GM19463 (cell line): Measurements from ENCODE around the gene CCDC89.
"Not testable (repeated sequence)": the region's sequence is repeated elsewhere in the genome, so short reads cannot be mapped to it uniquely, and the experiment has no call there.

Experiments used
- ATAC-seq: cut with Tn5 transposase; IDR thresholded peaks from one replicate; pipeline ENCODE4 v1.9.1; 2021; ENCODE audit warnings: mild to moderate bottlenecking, moderate library complexity; ENCODE audit not compliant: unreplicated experiment

The CCDC89 gene

GRCh38 chr11:85694385-85694980, 8.5 kb upstream of the CCDC89 start:
- ATAC-seq: no peak

DNA sequence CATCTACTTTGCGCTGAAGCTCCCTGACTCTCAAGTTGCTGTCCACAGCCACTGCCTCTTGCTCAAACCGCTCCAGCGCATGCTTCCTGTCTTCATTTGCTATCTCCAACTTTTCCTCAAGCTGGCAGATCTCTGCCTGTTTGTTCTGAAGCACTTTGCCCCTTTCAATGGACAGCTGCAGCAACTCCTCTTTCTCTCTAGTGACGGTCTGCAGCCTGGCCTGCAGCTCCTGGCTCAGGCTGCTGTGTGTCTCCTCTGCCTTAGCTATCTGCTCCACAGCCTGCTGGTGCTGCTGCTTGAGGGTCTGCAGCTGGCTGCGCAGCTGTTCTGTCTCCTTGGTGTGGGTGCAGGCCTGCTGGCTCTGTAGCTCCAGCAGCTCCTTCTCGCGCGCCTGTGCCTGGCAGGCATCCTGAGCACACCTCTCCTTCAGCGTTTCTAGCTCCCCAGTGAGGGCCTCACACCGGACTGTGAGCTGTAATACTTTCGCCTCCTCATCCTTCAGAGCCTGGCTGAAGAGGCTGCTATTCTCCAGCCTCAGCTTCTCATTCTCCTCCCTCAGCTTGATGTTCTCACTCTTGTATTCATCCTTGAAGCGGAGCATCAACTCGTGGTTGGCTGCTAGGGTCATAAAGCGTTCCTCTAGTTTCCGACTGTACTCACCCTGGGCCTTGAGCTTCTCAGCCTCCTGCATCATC, 723 bp downstream of the CCDC89 start:
- ATAC-seq: no peak

DNA sequence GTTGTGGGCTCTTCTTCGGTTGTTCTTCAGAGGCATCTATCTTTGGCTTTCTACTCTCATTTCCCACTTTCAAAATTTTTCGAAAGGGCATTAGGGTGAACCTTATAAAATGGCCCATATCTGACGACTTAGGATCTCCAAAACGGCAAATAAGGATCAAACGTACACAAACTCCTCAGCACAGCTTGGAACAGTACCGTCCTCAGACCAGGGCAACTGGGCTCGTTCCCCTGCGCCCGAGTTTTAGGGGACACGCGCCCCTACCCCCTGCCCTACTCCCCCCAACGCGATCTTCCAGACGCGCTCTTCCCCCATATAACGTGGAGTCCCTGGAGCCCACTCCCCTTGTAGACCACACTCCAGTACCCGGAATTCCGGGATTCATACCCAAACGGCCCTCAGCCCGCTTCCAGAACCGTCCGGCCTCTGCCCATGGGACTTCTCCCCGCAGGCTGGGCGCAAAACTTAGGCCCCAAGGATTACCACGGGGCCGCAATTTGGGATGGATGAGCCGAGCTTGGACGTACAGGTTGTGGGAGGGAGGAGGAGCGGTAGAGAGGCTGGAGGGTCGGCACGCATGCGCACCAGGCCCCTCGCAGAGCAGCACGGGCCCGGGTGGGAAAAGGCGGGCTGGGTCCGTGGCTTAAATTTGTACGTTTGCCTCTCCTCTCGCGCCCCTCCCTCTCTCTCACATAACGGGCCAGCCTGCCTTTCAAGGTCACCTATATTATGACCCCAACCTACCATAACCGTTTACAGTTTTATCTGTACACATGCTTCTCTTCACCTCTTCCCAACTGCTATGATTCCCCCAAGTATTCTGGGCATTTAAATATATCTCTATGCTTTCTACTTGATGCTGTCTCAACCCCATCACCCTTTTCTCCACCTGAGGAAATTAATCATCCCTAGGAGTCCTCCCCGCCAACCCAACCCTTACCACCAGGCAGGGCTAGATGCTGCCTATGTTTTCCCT, 3.4 kb downstream of the CCDC89 start:
- peak; percentile 88 for ATAC-seq

GRCh38 chr11:85680897-85681296, 5.1 kb downstream of the CCDC89 start:
- ATAC-seq: no peak

GRCh38 chr11:85679576-85679975, 6.4 kb downstream of the CCDC89 start:
- no peak for ATAC-seq

- no peak for ATAC-seq
Observed at GRCh38 chr11:85673393-85673792, 12.6 kb downstream of the CCDC89 start.

- ATAC-seq: no peak
Observed at GRCh38 chr11:85672105-85672902, 13.7 kb downstream of the CCDC89 start.

DNA sequence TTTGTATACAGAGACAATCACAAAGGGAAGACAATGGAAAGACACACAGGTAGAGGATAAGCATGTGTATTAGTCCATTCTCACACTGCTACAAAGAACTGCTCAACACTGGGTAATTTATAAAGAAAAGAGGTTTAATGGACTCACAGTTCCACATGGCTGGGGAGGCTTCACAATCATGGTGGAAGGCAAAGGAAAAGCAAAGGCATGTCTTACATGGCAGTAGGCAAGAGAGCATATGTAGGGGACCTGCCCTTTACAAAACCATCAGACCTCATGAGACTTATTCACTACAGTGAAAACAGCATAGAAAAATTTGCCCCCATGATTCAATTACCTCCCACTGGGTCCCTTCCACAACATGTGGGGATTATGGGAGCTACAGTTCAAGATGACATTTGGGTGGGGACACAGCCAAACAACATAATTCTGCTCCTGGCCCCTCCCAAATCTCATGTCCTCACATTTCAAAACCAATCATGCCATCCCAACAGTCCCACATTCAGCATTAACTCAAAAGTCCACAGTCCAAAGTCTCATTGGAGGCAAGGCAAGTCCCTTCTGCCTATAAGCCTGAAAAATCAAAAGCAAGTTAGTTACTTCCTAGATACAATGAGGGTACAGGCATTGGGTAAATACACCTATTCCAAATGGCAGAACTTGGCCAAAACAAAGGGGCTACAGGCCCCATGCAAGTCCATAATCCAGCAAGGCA, 14.9 kb downstream of the CCDC89 start:
- ATAC-seq: not testable (repeated sequence)

- no peak for ATAC-seq
Observed at GRCh38 chr11:85668157-85668556, 17.8 kb downstream of the CCDC89 start.

DNA sequence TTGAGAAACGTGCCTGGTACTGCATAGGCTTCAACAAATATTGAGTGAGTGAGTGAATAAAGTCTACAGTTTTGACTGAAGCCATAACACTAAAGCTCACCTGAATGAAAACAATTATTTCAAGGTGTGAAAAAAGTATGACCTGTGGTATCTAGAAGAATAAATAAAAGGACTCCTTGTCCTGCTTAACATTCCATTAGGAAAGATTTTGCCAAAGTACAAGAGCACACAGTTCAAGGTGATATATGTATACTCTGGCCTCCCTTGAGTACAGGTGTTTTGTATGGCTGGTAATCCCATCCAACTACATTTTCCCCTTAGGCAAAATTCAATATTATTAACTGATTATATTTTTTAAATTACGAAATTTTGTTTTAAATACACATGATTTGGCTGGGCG, 19.3 kb downstream of the CCDC89 start:
- no peak for ATAC-seq

DNA sequence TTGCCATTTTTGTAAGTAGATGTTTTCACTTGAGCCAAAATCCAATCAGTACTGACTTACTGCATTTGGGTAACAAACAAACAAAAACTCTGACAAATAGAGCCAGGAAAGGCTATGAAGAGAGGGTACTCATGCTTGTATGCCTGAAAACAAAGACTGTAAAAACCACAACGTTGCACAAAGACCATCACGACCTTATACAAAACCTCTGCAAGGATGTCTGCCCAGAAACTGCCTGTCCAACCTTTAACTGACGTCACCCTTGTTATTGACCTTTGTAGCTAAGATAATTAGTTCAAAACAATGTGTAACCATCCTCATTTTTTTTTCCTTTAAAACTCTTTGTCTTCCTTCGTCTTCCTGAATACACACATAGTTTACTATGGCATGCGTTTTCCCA, 20.3 kb downstream of the CCDC89 start:
- no peak for ATAC-seq

GRCh38 chr11:85664615-85665481, 21.1 kb downstream of the CCDC89 start, which contains the start of gene CREBZF:
Gene CREBZF, minus strand, starts transcription at chr11:85665129. Its CDS starts 254 bp downstream, at chr11:85664875.
- peak; percentile 87 for ATAC-seq

DNA sequence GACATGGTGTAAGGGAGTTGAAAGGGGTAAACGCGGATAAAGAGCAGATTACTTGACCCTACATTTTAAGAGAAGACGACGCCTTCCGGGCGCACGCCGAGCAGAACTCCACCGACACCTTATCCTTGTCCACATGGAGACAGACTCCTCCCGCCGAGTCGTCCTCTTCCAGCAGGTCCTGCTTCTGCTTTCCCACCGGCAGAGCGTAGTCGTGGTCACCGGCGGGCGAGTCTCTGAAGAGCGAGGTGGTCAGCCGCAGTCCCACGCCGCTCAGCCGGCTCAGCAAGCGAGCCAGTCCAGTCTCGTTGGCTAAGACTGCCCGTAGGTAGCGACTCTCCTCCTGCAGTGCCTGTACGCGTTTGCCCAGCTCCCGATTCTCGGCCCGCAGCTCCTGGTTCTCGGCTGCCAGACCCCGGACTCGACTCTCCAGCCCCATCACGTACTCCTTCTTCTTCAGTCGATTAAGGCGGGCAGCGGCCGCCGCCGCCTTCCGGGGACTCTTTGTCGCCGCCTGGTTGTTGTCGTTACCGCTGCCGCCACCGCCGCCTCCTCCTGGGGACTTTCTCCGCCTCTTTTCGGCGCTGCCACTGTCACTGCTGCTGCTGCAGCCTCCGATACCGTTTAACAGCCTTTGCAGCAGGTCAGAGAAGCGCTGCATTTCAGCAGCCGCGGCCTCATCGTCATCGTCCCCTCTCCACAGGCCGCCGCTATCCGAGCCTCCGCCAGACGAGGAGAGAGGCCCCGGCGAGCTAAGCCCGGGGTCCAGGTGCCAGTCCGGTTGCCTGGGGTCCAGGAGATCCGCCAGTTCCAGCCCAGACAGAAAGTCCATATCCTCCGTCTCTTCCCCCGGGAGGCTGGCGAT, 22.0 kb downstream of the CCDC89 start:
- peak; percentile 64 for ATAC-seq

GRCh38 chr11:85663080-85663752, 22.8 kb downstream of the CCDC89 start:
- no peak for ATAC-seq

- ATAC-seq: no peak
Observed at GRCh38 chr11:85661972-85662664, 23.9 kb downstream of the CCDC89 start.

DNA sequence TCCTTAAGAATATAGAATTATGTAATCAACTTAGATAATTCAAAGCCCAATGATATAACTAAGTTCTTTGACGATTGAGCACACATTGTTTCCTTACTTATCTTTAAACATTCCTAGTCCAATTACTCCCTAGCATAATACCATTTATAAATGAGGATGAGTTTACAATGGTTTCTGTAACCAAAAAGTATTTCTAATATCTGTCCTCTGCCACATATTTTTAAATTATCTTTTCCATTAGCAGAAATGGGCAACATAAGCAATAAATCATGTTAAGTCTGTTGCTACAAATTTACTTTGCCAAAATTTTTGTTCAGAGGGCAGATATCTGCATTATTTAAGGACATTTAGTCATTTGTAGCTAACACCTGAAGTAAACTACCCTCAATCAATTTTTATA, 27.8 kb downstream of the CCDC89 start:
- ATAC-seq: no peak

DNA sequence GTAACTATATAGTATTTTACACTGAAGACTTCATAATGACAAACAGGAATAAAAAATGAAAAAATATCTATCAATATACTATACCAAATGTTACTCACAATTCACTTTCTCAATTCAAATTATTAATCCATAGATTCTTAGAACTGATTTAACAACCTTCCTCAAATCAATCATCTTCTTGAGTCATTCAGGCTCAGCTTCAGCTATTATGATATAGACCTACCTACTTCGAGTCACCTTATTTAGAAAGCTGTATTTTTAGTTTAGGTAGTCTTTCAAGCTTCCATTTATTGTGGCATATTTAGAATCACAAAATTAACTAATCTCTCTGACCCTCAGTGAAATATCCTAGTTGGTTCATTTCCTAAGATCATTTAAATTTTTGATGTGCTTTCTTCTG, 29.2 kb downstream of the CCDC89 start:
- no peak for ATAC-seq
